ENCODE results near the gene UGT1A8. TPM values are rescaled to one million over a fixed set of nuclear protein-coding genes. Genes with fewer than 3 reads are reported as not detected.

UGT1A8 gene
- total and polyA plus RNA-seq, 9 of the 15 experiments (the other 6 are each of a cell fraction or from before 2014, with no cell fraction given): 0.04 TPM; not detected in 8

DNA sequence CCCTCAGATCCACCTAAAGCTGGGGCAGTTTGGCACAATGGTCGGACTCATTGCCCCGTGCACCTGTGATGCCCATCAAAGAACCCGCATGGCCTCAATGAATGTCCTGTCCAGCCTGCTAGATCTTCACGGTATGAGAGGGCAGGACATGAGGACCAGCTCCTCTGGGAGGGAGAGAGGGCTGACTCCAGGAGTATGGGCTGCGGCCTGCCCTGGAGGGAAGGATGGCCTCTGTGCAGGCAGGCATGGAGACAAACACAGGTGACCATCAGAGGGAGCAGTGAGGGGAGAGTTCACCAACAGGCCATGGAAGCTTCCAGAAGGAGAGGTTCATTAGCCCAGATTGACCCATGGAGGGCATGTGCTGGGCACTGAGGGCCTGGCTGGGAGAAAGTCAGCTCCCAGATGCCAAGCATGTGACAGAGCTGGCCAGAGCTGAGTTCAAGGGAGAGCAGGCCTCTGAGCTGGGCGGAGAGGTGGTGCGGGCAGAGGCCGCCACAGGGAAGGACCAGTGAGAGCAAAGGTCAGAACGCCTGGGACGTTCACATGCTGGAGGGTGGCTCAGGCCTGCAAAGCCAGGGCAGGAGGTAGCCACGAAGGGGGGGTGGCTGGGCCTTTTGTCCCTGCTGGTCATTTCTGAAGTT lies 200.7 kb downstream of the UGT1A8 start:
- Histone ChIP-seq H3K9me1 (ENCODE audit: control insufficient read depth, insufficient read depth, low read length) (no peaks in the 10 kb centered on the region), H3K4me3 (no peak overlapping the region), H3K79me2 (ENCODE audit: control insufficient read depth, insufficient read depth, low read length) (no peaks in the 10 kb centered on the region), H3K27me3 (ENCODE audit: control insufficient read depth in 2 of 2, insufficient read depth in 2 of 2, low read length in 2 of 2) (peaks cover 2 to 58% of the 10 kb centered on the region in 2 experiments; a peak in 4 of 5 replicates), H3K27ac (ENCODE audit: extremely low read depth, low read depth, low read length) (no peak overlapping the region), H3K36me3 (ENCODE audit: control insufficient read depth, insufficient read depth, low read length) (no peaks in the 10 kb centered on the region), H2AFZ (ENCODE audit: low read depth, low read length) (no peak overlapping the region), H4K20me1 (replicated peaks; ENCODE audit: control insufficient read depth, insufficient read depth, low read length) (no peaks in the 10 kb centered on the region; the same call in 1 of the 2 replicates), H3K9me3 (replicated peaks; ENCODE audit: control insufficient read depth, insufficient read depth, low read depth, low read length) (no peaks in the 10 kb centered on the region), H3K4me1 (replicated peaks in 1 of 2; ENCODE audit: control insufficient read depth in 2 of 2, insufficient read depth in 2 of 2, low read length in 2 of 2) (no peaks in the 10 kb centered on the region; a peak in 1 of 5 replicates), H3K4me2 (ENCODE audit: insufficient read depth, low read length) (no peak overlapping the region), H3K9ac (ENCODE audit: insufficient read depth in 1 of 2, low read depth in 2 of 2, low read length in 2 of 2) (no peak overlapping the region; a peak in 1 of 4 replicates)
- ChIA-PET CTCF (ENCODE audit: low intra/inter-chr PET ratio) (no interaction called here), POLR2A (interaction anchor here (0.6 kb wide), 1 partner anchor 20 kb away, joined by 3 read pairs; no protein-coding TSS in a partner anchor)
- intact Hi-C loops (cut with micrococcal nuclease) (no loop called here), in situ Hi-C loops (cut with MboI) (no loop called here)
- DNase-seq (ENCODE audit: extremely low read depth in 1 of 4, low spot score in 3 of 4): no peak
- FAIRE-seq: no peak
- no peak for ATAC-seq
- no TSS peak for BruUV-seq (replicated peaks)
- WGBS (ENCODE audit: insufficient coverage, low coverage, missing lambda C conversion rate): 16% methylated on average over 9 of the region's 11 CpGs
- TF ChIP-seq XRCC3 (IDR thresholded peaks at IDR 0.05) (no peak), ZNF699 (CRISPR knock-in tag; IDR thresholded peaks at IDR 0.05; ENCODE audit: insufficient replicate concordance) (no peak), U2AF2 (optimal IDR thresholded peaks at IDR 0.05; ENCODE audit: low read depth, low read length) (no peak), BRD4 (IDR thresholded peaks at IDR 0.05) (no peak), MAFG (tag; conservative IDR thresholded peaks at IDR 0.05) (no peak), SMAD3 (CRISPR knock-in tag; conservative IDR thresholded peaks at IDR 0.05) (no peak), CREBBP (IDR thresholded peaks at IDR 0.05; ENCODE audit: low read depth, low read length) (no peak), ARID1B (IDR thresholded peaks at IDR 0.05) (no peak), ZFP1 (CRISPR knock-in tag; IDR thresholded peaks at IDR 0.05) (no peak), SMARCC2 (IDR thresholded peaks at IDR 0.05; ENCODE audit: low read depth) (no peak), ZZZ3 (IDR thresholded peaks at IDR 0.05) (no peak), NCOA2 (IDR thresholded peaks at IDR 0.05; ENCODE audit: partially characterized antibody in 2 of 2) (no peak), PRMT5 (CRISPR knock-in tag; IDR thresholded peaks at IDR 0.05) (no peak), RBM15 (IDR thresholded peaks at IDR 0.05; ENCODE audit: insufficient read depth, low read length) (no peak)
- TF ChIP-seq, protein P1, sequence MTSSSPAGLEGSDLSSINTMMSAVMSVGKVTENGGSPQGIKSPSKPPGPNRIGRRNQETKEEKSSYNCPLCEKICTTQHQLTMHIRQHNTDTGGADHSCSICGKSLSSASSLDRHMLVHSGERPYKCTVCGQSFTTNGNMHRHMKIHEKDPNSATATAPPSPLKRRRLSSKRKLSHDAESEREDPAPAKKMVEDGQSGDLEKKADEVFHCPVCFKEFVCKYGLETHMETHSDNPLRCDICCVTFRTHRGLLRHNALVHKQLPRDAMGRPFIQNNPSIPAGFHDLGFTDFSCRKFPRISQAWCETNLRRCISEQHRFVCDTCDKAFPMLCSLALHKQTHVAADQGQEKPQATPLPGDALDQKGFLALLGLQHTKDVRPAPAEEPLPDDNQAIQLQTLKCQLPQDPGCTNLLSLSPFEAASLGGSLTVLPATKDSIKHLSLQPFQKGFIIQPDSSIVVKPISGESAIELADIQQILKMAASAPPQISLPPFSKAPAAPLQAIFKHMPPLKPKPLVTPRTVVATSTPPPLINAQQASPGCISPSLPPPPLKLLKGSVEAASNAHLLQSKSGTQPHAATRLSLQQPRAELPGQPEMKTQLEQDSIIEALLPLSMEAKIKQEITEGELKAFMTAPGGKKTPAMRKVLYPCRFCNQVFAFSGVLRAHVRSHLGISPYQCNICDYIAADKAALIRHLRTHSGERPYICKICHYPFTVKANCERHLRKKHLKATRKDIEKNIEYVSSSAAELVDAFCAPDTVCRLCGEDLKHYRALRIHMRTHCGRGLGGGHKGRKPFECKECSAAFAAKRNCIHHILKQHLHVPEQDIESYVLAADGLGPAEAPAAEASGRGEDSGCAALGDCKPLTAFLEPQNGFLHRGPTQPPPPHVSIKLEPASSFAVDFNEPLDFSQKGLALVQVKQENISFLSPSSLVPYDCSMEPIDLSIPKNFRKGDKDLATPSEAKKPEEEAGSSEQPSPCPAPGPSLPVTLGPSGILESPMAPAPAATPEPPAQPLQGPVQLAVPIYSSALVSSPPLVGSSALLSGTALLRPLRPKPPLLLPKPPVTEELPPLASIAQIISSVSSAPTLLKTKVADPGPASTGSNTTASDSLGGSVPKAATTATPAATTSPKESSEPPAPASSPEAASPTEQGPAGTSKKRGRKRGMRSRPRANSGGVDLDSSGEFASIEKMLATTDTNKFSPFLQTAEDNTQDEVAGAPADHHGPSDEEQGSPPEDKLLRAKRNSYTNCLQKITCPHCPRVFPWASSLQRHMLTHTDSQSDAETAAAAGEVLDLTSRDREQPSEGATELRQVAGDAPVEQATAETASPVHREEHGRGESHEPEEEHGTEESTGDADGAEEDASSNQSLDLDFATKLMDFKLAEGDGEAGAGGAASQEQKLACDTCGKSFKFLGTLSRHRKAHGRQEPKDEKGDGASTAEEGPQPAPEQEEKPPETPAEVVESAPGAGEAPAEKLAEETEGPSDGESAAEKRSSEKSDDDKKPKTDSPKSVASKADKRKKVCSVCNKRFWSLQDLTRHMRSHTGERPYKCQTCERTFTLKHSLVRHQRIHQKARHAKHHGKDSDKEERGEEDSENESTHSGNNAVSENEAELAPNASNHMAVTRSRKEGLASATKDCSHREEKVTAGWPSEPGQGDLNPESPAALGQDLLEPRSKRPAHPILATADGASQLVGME (CRISPR knock-in tag; IDR thresholded peaks at IDR 0.05): no peak
- TF ChIP-seq, protein P2, sequence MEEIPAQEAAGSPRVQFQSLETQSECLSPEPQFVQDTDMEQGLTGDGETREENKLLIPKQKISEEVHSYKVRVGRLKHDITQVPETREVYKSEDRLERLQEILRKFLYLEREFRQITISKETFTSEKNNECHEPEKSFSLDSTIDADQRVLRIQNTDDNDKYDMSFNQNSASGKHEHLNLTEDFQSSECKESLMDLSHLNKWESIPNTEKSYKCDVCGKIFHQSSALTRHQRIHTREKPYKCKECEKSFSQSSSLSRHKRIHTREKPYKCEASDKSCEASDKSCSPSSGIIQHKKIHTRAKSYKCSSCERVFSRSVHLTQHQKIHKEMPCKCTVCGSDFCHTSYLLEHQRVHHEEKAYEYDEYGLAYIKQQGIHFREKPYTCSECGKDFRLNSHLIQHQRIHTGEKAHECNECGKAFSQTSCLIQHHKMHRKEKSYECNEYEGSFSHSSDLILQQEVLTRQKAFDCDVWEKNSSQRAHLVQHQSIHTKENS (CRISPR knock-in tag; IDR thresholded peaks at IDR 0.05): no peak
